Measurements from ENCODE around the gene DUSP22.

DNA sequence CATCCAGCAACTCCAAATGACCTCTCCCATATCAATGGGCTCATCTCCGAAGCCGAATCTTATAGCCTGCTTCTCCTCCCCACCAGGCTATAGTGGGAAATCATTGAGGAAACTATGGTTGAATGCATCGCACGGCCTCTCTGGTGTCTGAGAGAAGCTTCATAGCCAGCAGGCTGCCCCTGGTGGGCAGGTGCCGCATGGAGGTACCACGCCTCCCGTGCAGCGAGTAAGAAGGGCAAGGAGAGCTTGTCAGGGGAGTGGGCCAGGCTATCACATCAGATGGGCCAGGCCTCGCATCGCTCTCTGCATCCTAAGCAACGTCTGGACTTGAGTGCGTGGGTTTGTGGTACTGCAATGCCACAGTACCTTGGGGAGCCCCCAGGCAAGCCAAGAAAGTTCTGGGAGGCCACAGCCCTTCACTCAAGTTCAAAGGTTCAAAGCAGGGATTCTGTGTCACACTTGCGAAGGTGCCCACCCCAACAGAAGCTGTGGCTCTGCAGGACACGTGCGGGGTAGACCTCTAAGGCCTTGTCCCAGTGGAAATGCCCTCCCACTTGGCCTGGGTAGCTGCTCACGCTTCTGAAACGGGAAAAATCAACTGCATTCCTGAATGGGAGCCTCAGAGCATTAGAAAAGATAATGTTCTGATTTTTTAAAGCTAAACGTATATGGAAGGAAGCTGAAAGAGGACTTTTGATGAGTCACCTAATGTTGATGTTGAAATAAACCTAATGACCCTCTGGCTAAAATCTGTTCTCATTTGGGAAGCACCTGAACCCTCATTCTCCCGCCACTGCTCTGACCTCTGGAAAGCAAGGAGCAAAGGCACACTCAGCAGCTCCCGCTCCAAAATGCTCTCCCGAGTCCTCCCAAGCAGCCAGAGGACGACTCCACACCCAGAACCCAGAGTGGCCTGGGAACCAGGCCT, 90.9 kb downstream of the DUSP22 start:
- TF ChIP-seq EP300 (IDR thresholded peaks at IDR 0.05) = no peak
- TF ChIP-seq, protein P1, sequence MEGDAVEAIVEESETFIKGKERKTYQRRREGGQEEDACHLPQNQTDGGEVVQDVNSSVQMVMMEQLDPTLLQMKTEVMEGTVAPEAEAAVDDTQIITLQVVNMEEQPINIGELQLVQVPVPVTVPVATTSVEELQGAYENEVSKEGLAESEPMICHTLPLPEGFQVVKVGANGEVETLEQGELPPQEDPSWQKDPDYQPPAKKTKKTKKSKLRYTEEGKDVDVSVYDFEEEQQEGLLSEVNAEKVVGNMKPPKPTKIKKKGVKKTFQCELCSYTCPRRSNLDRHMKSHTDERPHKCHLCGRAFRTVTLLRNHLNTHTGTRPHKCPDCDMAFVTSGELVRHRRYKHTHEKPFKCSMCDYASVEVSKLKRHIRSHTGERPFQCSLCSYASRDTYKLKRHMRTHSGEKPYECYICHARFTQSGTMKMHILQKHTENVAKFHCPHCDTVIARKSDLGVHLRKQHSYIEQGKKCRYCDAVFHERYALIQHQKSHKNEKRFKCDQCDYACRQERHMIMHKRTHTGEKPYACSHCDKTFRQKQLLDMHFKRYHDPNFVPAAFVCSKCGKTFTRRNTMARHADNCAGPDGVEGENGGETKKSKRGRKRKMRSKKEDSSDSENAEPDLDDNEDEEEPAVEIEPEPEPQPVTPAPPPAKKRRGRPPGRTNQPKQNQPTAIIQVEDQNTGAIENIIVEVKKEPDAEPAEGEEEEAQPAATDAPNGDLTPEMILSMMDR (IDR thresholded peaks at IDR 0.05) = no peak
- TF ChIP-seq POLR2A (IDR thresholded peaks at IDR 0.05) = no peak

Data from tibial nerve (tissue), 4 donors.